WTC11 (cell line): ENCODE results near the gene C1orf232. TPM values are rescaled to one million over a fixed set of nuclear protein-coding genes. Genes with fewer than 3 reads are reported as not detected.

ENCODE experiments used
- ATAC-seq: fragments of 200-7000 bp; cut with Tn5 transposase; 2 replicates; pipeline ENCODE4 v1.10.0; 2021; ENCODE audit warnings: mild to moderate bottlenecking, moderate library complexity
- CTCF ChIA-PET: fragments of 300-600 bp; sonication (Branson Sonifier 250); formaldehyde crosslinking; loops from one replicate; lab custom pipeline; 2021; ENCODE audit warnings: antibody characterized with exemption; lab: Charles Lee
- POLR2A ChIA-PET: fragments of 350-600 bp; sonication (Branson Sonifier 250); formaldehyde crosslinking; loops from one replicate; lab custom pipeline; 2021; ENCODE audit warnings: antibody characterized with exemption; lab: Charles Lee
- DNase-seq: peaks from one replicate; pipeline ENCODE4 v3.0.0; 2021; ENCODE audit warnings: low spot score
- H3K27ac Mint-ChIP-seq: 2 replicates; pipeline ENCODE4 v1.8.0; 2021; ENCODE audit warnings: mixed read lengths
- H3K27me3 Mint-ChIP-seq: 2 replicates; pipeline ENCODE4 v1.8.0; 2021; ENCODE audit warnings: low read depth, mild to moderate bottlenecking, moderate library complexity, mixed read lengths
- H3K36me3 Mint-ChIP-seq: 2 replicates; pipeline ENCODE4 v1.8.0; 2021; ENCODE audit warnings: mixed read lengths
- H3K4me1 Mint-ChIP-seq: 2 replicates; pipeline ENCODE4 v1.8.0; 2022; ENCODE audit warnings: mixed read lengths
- H3K4me3 Mint-ChIP-seq: 2 replicates; pipeline ENCODE4 v1.8.0; 2021; ENCODE audit warnings: mild to moderate bottlenecking, moderate library complexity, mixed read lengths
- H3K9me3 Mint-ChIP-seq: 2 replicates; pipeline ENCODE4 v1.8.0; 2021; ENCODE audit warnings: mixed read lengths
- ATF1 ChIP-seq: sonication (generic); formaldehyde crosslinking; IDR thresholded peaks from 2 replicates; pipeline ENCODE4 v1.8.1; 2023; ENCODE audit warnings: mild to moderate bottlenecking, moderate library complexity, missing genetic modification reagents
- ATF3 ChIP-seq: sonication (generic); formaldehyde crosslinking; conservative IDR thresholded peaks from 2 replicates; pipeline ENCODE4 v1.8.1; 2022; ENCODE audit warnings: mild to moderate bottlenecking, missing genetic modification reagents
- CDX4 ChIP-seq: fragments of 250-450 bp; sonication (Bioruptor Pico); IDR thresholded peaks from 2 replicates; pipeline ENCODE4 v1.9.0; 2021; ENCODE audit warnings: moderate library complexity, mild to moderate bottlenecking, inconsistent platforms, borderline replicate concordance
- FOXJ3 ChIP-seq: sonication (generic); formaldehyde crosslinking; IDR thresholded peaks from 2 replicates; pipeline ENCODE4 v1.9.0; 2021; ENCODE audit warnings: missing genetic modification reagents, mild to moderate bottlenecking, borderline replicate concordance
- HMGA2 ChIP-seq: fragments of 250-450 bp; sonication (Bioruptor Pico); IDR thresholded peaks from 2 replicates; pipeline ENCODE4 v1.4.0; 2021; ENCODE audit warnings: mild to moderate bottlenecking, moderate library complexity
- JAZF1 ChIP-seq: fragments of 250-450 bp; sonication (Bioruptor Pico); IDR thresholded peaks from 2 replicates; pipeline ENCODE4 v1.9.0; 2021; ENCODE audit warnings: moderate library complexity, mild to moderate bottlenecking, inconsistent platforms
- NR2C2 ChIP-seq: sonication (generic); formaldehyde crosslinking; IDR thresholded peaks from 2 replicates; pipeline ENCODE4 v1.8.0; 2022; ENCODE audit warnings: mild to moderate bottlenecking, missing genetic modification reagents
- NR3C1 ChIP-seq: sonication (generic); formaldehyde crosslinking; conservative IDR thresholded peaks from 2 replicates; pipeline ENCODE4 v1.8.1; 2023; ENCODE audit warnings: low read depth, mild to moderate bottlenecking, missing genetic modification reagents
- RELA ChIP-seq: sonication (generic); formaldehyde crosslinking; IDR thresholded peaks from 2 replicates; pipeline ENCODE4 v1.8.1; 2022; ENCODE audit warnings: missing genetic modification reagents, mild to moderate bottlenecking, borderline replicate concordance
- RORB ChIP-seq: fragments of 250-450 bp; sonication (Bioruptor Pico); IDR thresholded peaks from 2 replicates; pipeline ENCODE4 v1.9.0; 2021; ENCODE audit warnings: mild to moderate bottlenecking
- SMAD3 ChIP-seq: sonication (generic); formaldehyde crosslinking; IDR thresholded peaks from 2 replicates; pipeline ENCODE4 v1.8.0; 2022; ENCODE audit warnings: missing genetic modification reagents, mild to moderate bottlenecking, borderline replicate concordance
- ZNF263 ChIP-seq: sonication (generic); formaldehyde crosslinking; IDR thresholded peaks from 2 replicates; pipeline ENCODE4 v1.8.1; 2022; ENCODE audit warnings: low read depth, mild to moderate bottlenecking, moderate library complexity, missing genetic modification reagents
- ZNF396 ChIP-seq: fragments of 250-450 bp; sonication (Bioruptor Pico); IDR thresholded peaks from 2 replicates; pipeline ENCODE4 v1.8.0; 2021; ENCODE audit warnings: mild to moderate bottlenecking, moderate library complexity, borderline replicate concordance
- total RNA-seq: library from RNA; stranded (reverse); gene quantifications from 3 replicates; pipeline ENCODE4 v1.2.3, GENCODE V29; 2021
- TF ChIP-seq, protein P1 (sequence below): fragments of 250-450 bp; sonication (Bioruptor Pico); IDR thresholded peaks from 2 replicates; pipeline ENCODE4 v2.1.2; 2022; ENCODE audit warnings: mild to moderate bottlenecking, moderate library complexity
- TF ChIP-seq, protein P2 (sequence below): fragments of 250-450 bp; sonication (Bioruptor Pico); IDR thresholded peaks from 2 replicates; pipeline ENCODE4 v1.9.0; 2021; ENCODE audit warnings: mild to moderate bottlenecking, borderline replicate concordance
- TF ChIP-seq, protein P3 (sequence below): sonication (generic); formaldehyde crosslinking; IDR thresholded peaks from 2 replicates; pipeline ENCODE4 v1.8.0; 2022; ENCODE audit warnings: mild to moderate bottlenecking, missing genetic modification reagents

The C1orf232 gene
- total RNA-seq, 1 experiment from 2014 or later, result not detected

- ATAC-seq, result no peak
- TF ChIP-seq HMGA2 (CRISPR knock-in tag), result no peak
- TF ChIP-seq NR3C1 (CRISPR knock-in tag), result no peak
- TF ChIP-seq, protein P1, sequence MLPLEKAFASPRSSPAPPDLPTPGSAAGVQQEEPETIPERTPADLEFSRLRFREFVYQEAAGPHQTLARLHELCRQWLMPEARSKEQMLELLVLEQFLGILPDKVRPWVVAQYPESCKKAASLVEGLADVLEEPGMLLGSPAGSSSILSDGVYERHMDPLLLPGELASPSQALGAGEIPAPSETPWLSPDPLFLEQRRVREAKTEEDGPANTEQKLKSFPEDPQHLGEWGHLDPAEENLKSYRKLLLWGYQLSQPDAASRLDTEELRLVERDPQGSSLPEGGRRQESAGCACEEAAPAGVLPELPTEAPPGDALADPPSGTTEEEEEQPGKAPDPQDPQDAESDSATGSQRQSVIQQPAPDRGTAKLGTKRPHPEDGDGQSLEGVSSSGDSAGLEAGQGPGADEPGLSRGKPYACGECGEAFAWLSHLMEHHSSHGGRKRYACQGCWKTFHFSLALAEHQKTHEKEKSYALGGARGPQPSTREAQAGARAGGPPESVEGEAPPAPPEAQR (CRISPR knock-in tag), result no peak
- no peak for TF ChIP-seq FOXJ3 (CRISPR knock-in tag)
- TF ChIP-seq CDX4 (CRISPR knock-in tag), result no peak
- TF ChIP-seq, protein P2, sequence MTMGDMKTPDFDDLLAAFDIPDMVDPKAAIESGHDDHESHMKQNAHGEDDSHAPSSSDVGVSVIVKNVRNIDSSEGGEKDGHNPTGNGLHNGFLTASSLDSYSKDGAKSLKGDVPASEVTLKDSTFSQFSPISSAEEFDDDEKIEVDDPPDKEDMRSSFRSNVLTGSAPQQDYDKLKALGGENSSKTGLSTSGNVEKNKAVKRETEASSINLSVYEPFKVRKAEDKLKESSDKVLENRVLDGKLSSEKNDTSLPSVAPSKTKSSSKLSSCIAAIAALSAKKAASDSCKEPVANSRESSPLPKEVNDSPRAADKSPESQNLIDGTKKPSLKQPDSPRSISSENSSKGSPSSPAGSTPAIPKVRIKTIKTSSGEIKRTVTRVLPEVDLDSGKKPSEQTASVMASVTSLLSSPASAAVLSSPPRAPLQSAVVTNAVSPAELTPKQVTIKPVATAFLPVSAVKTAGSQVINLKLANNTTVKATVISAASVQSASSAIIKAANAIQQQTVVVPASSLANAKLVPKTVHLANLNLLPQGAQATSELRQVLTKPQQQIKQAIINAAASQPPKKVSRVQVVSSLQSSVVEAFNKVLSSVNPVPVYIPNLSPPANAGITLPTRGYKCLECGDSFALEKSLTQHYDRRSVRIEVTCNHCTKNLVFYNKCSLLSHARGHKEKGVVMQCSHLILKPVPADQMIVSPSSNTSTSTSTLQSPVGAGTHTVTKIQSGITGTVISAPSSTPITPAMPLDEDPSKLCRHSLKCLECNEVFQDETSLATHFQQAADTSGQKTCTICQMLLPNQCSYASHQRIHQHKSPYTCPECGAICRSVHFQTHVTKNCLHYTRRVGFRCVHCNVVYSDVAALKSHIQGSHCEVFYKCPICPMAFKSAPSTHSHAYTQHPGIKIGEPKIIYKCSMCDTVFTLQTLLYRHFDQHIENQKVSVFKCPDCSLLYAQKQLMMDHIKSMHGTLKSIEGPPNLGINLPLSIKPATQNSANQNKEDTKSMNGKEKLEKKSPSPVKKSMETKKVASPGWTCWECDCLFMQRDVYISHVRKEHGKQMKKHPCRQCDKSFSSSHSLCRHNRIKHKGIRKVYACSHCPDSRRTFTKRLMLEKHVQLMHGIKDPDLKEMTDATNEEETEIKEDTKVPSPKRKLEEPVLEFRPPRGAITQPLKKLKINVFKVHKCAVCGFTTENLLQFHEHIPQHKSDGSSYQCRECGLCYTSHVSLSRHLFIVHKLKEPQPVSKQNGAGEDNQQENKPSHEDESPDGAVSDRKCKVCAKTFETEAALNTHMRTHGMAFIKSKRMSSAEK (CRISPR knock-in tag), result no peak
- TF ChIP-seq, protein P3, sequence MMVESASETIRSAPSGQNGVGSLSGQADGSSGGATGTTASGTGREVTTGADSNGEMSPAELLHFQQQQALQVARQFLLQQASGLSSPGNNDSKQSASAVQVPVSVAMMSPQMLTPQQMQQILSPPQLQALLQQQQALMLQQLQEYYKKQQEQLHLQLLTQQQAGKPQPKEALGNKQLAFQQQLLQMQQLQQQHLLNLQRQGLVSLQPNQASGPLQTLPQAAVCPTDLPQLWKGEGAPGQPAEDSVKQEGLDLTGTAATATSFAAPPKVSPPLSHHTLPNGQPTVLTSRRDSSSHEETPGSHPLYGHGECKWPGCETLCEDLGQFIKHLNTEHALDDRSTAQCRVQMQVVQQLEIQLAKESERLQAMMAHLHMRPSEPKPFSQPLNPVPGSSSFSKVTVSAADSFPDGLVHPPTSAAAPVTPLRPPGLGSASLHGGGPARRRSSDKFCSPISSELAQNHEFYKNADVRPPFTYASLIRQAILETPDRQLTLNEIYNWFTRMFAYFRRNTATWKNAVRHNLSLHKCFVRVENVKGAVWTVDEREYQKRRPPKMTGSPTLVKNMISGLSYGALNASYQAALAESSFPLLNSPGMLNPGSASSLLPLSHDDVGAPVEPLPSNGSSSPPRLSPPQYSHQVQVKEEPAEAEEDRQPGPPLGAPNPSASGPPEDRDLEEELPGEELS (CRISPR knock-in tag), result no peak
- no peak for TF ChIP-seq SMAD3 (CRISPR knock-in tag)
- no peak for TF ChIP-seq RORB
- no peak for TF ChIP-seq NR2C2 (CRISPR knock-in tag)
- no peak for TF ChIP-seq ATF3 (CRISPR knock-in tag)
- TF ChIP-seq ZNF396, result no peak
- no peak for TF ChIP-seq JAZF1 (CRISPR knock-in tag)
- no peak for TF ChIP-seq RELA (CRISPR knock-in tag)
- TF ChIP-seq ZNF263 (CRISPR knock-in tag), result no peak
- no peaks in the 10 kb centered on the region for H3K36me3 Mint-ChIP-seq
Observed at GRCh38 chr1:26148887-26149286, 19.9 kb downstream of the C1orf232 start.

DNA sequence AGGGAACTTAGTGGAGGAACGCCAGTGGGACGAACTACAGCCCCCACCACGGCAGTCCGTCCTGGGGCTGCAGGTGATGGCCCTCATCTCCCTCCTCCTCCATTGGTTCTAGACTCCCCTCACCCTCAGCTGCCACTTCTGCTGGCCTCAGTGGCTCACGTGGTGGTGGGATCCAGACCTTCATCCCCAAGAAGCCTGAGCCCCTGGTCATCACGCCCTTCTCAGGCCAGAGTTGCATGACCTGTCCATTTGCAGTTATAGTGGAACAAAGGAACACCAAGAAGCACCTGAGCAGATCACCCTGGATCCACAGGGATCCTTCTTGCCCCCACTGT is 22.8 kb downstream of the C1orf232 start:
- DNase-seq (no peak), ATAC-seq (no peak)
- no peak overlapping the region for H3K4me3 Mint-ChIP-seq
- H3K27ac Mint-ChIP-seq, result no peak overlapping the region
- TF ChIP-seq ATF1 (CRISPR knock-in tag), result no peak
- no peaks in the 10 kb centered on the region for H3K9me3 Mint-ChIP-seq
- peaks cover 64% of the 10 kb centered on the region for H3K27me3 Mint-ChIP-seq
- ChIA-PET CTCF (interaction anchor here (1.2 to 4.9 kb wide), 13 partner anchors 10 to 182 kb away, joined by 4 to 136 read pairs (median 26); partner anchors contain the start of genes C1orf232, PDIK1L, SLC30A2 and ZNF593), POLR2A (interaction anchor here (1.4 kb wide), 1 partner anchor 9 kb away, joined by 3 read pairs; no protein-coding TSS in a partner anchor)
- no peaks in the 10 kb centered on the region for H3K36me3 Mint-ChIP-seq
- H3K4me1 Mint-ChIP-seq, result no peaks in the 10 kb centered on the region

More at GRCh38 chr1:26148887-26149286, 19.9 kb downstream of the C1orf232 start:
- Mint-ChIP-seq H3K4me1 (peaks cover 5% of the 10 kb centered on the region), H3K4me3 (no peak overlapping the region), H3K27ac (no peak overlapping the region), H3K27me3 (peaks cover 85% of the 10 kb centered on the region), H3K9me3 (no peaks in the 10 kb centered on the region)
- CTCF ChIA-PET, result interaction anchor here (0.6 kb wide), 1 partner anchor 248 kb away, joined by 3 read pairs; no protein-coding TSS in a partner anchor
- POLR2A ChIA-PET, result no interaction called here
- no peak for DNase-seq
